Ammon's horn (tissue), 1 donor: ENCODE measurements around the gene SYT13.

Source experiments
- DNase-seq: peaks from one replicate; pipeline ENCODE4 v3.0.0-alpha.2; 2016; ENCODE audit warnings: low spot score

The SYT13 gene

GRCh38 chr11:45248501-45249011 lies 37.6 kb downstream of the SYT13 start:
- DNase-seq, result no peak

GRCh38 chr11:45247433-45247832 lies 38.7 kb downstream of the SYT13 start:
- DNase-seq, result no peak

GRCh38 chr11:45246241-45246640 lies 39.9 kb downstream of the SYT13 start:
- no peak for DNase-seq

- DNase-seq, result peak; percentile 64
Measured at GRCh38 chr11:45245218-45246045, 40.7 kb downstream of the SYT13 start.

GRCh38 chr11:45243967-45244366 lies 42.2 kb downstream of the SYT13 start:
- DNase-seq, result no peak

- DNase-seq, result no peak
Measured at GRCh38 chr11:45239733-45240132, 46.4 kb downstream of the SYT13 start.

- no peak for DNase-seq
Measured at GRCh38 chr11:45238724-45239123, 47.4 kb downstream of the SYT13 start.

GRCh38 chr11:45237711-45238315 lies 48.3 kb downstream of the SYT13 start:
- no peak for DNase-seq

GRCh38 chr11:45234306-45235006 lies 51.7 kb downstream of the SYT13 start:
- no peak for DNase-seq

- no peak for DNase-seq
Measured at GRCh38 chr11:45233804-45234170, 52.4 kb downstream of the SYT13 start.

- peak; percentile 61 for DNase-seq
Measured at GRCh38 chr11:45233121-45233803, 52.9 kb downstream of the SYT13 start.

GRCh38 chr11:45232341-45233080 lies 53.6 kb downstream of the SYT13 start:
- no peak for DNase-seq

GRCh38 chr11:45229401-45230020 lies 56.6 kb downstream of the SYT13 start:
- no peak for DNase-seq

GRCh38 chr11:45227836-45228235 lies 58.3 kb downstream of the SYT13 start:
- DNase-seq, result no peak

- no peak for DNase-seq
Measured at GRCh38 chr11:45226901-45227300, 59.2 kb downstream of the SYT13 start.

- no peak for DNase-seq
Measured at GRCh38 chr11:45225961-45226871, 59.9 kb downstream of the SYT13 start.

- DNase-seq, result no peak
Measured at GRCh38 chr11:45225277-45225676, 60.9 kb downstream of the SYT13 start.

GRCh38 chr11:45224766-45225165 lies 61.4 kb downstream of the SYT13 start:
- DNase-seq, result no peak

GRCh38 chr11:45223496-45223895 lies 62.6 kb downstream of the SYT13 start:
- DNase-seq, result no peak

- DNase-seq, result no peak
Measured at GRCh38 chr11:45219411-45219810, 66.7 kb downstream of the SYT13 start.
